Gastroesophageal sphincter (tissue), 4 donors: Measurements from ENCODE around the gene CHST9. TPM values are rescaled to one million over a fixed set of nuclear protein-coding genes. Genes with fewer than 3 reads are reported as not detected.
"Not testable (repeated sequence)": the region's sequence is repeated elsewhere in the genome, so short reads cannot be mapped to it uniquely, and the experiment has no call there.

Experiments
- ATAC-seq: fragments of 150-250 bp; one replicate; pipeline ENCODE4 v1.9.1; 2016; ENCODE audit warnings: mild to moderate bottlenecking, moderate library complexity
- H3K27ac ChIP-seq, 4 donors: fragments of 200-600 bp; sonication (generic) in 3 of 4; 1 replicate in 3 of 4; 2 replicates in 1 of 4; pipeline ENCODE4 v1.5.1; 2016 to 2019
- H3K27me3 ChIP-seq: fragments of 200-600 bp; sonication (generic); one replicate; pipeline ENCODE4 v1.5.1; 2019
- H3K36me3 ChIP-seq, 2 donors: fragments of 200-600 bp; sonication (generic); one replicate each; pipeline ENCODE4 v1.5.1; 2019; ENCODE audit warnings: control low read depth in 1 of 2
- H3K4me1 ChIP-seq, 3 donors: fragments of 200-600 bp; sonication (generic); 1 replicate in 2 of 3; 2 replicates in 1 of 3; pipeline ENCODE4 v1.5.1; 2016 to 2019; ENCODE audit warnings: control low read depth in 2 of 3
- H3K4me3 ChIP-seq, 2 donors: fragments of 200-600 bp; sonication (generic); one replicate each; pipeline ENCODE4 v1.5.1; 2019; ENCODE audit warnings: mild to moderate bottlenecking in 1 of 2, moderate library complexity in 1 of 2
- H3K9me3 ChIP-seq, 3 donors: fragments of 200-600 bp; sonication (generic); one replicate each; pipeline ENCODE4 v1.5.1; 2017 to 2019; ENCODE audit warnings: control low read depth in 2 of 3
- EP300 ChIP-seq: sonication (generic); formaldehyde crosslinking; IDR thresholded peaks from one replicate; pipeline ENCODE4 v1.6.1; 2017; ENCODE audit warnings: antibody characterized with exemption, mild to moderate bottlenecking
- POLR2A ChIP-seq, 2 donors: fragments of 450-650 bp; IDR thresholded peaks; one replicate each; pipeline ENCODE4 v1.6.1; 2017; ENCODE audit warnings: antibody characterized with exemption in 2 of 2, mild to moderate bottlenecking in 2 of 2, moderate library complexity in 1 of 2
- POLR2AphosphoS5 ChIP-seq: sonication (generic); formaldehyde crosslinking; IDR thresholded peaks from one replicate; pipeline ENCODE4 v1.6.1; 2017; ENCODE audit warnings: antibody characterized with exemption
- WGBS, 2 donors: methylation state at CpG; one replicate each; pipeline ENCODE4 v1.1.5; 2018; ENCODE audit warnings: low coverage in 1 of 2; 5-methylcytosine and 5-hydroxymethylcytosine counted together
- total RNA-seq, 4 donors: library from RNA; depleted of rRNA; stranded (reverse); fragments of >200 nt; gene quantifications; one replicate each; pipeline ENCODE4 v1.1.0, GENCODE V29; 2016
- TF ChIP-seq, protein P1 (sequence below), 4 experiments: fragments of 200-600 bp in 2 of 4; fragments of 450-650 bp in 2 of 4; sonication (generic) in 1 of 4; IDR thresholded peaks; one replicate each; pipeline ENCODE4 v1.5.1; 2017 to 2019; ENCODE audit warnings: antibody characterized with exemption in 4 of 4, mild to moderate bottlenecking in 2 of 4, moderate library complexity in 2 of 4

The CHST9 gene
- total RNA-seq, 4 donors from 2014 or later = 0.62 to 7.2 (median 0.95) TPM

DNA sequence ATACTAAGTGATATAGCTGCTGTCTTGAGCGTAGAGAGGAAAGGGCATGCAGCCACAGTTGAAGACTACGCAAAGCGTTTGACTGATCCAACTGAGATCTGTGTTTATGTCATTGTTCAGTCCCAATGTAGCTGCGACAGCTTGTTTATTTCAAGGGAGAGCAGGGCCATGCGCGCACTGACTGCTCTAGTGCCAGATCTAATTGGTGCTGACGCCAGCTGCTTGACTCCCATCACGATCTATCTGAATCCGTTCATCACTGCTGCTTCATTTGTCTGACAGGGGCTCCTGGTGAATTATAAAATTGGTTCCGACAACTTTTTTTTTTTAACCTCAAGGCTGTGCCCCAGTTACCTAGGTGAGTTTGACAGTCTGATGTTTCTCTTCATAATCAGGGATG lies 75.7 kb downstream of the CHST9 start:
- no peaks in the 10 kb centered on the region for H3K36me3 ChIP-seq
- no peaks in the 10 kb centered on the region for H3K4me1 ChIP-seq
- H3K27me3 ChIP-seq = no peaks in the 10 kb centered on the region
- no peak for ATAC-seq
- H3K4me3 ChIP-seq = no peak overlapping the region
- peaks cover 0 to 7% (median 0%) of the 10 kb centered on the region in 3 donors for H3K9me3 ChIP-seq
- TF ChIP-seq EP300 (no peak), POLR2A (IDR thresholded peaks at IDR 0.05) (no peak)
- 17 to 50% methylated on average over 7 to 10 of the region's 10 CpGs for WGBS, 2 donors
- H3K27ac ChIP-seq = no peak overlapping the region

DNA sequence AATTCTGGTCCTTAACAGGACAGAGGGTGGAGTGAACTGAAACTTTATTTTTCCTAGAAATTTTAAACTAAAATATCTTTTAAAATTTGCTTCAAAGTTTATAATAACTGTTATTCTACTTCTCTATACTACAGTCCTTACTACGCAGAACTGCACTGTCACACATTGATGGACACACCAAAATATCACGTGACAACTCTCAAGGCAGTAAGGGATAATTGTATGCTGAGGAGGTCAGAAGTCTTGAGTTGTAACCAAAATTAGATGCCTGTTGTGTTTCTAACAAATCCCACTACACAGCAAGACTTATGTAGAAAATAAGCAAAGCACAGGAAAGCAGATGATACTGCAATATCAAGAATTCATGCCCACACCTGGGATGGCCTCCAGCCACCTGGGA lies 76.3 kb downstream of the CHST9 start:
- no peak for TF ChIP-seq POLR2AphosphoS5
- no peak for TF ChIP-seq POLR2A (IDR thresholded peaks at IDR 0.05)
- no peak for TF ChIP-seq EP300
- TF ChIP-seq, protein P1, sequence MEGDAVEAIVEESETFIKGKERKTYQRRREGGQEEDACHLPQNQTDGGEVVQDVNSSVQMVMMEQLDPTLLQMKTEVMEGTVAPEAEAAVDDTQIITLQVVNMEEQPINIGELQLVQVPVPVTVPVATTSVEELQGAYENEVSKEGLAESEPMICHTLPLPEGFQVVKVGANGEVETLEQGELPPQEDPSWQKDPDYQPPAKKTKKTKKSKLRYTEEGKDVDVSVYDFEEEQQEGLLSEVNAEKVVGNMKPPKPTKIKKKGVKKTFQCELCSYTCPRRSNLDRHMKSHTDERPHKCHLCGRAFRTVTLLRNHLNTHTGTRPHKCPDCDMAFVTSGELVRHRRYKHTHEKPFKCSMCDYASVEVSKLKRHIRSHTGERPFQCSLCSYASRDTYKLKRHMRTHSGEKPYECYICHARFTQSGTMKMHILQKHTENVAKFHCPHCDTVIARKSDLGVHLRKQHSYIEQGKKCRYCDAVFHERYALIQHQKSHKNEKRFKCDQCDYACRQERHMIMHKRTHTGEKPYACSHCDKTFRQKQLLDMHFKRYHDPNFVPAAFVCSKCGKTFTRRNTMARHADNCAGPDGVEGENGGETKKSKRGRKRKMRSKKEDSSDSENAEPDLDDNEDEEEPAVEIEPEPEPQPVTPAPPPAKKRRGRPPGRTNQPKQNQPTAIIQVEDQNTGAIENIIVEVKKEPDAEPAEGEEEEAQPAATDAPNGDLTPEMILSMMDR (IDR thresholded peaks at IDR 0.05) = no peak
- peaks cover 0 to 7% (median 0%) of the 10 kb centered on the region in 3 donors for H3K9me3 ChIP-seq
- 73% methylated on average over 2 of the region's 2 CpGs; no CpG with 5 or more reads in 1 of the 2 donors for WGBS, 2 donors
- ATAC-seq = no peak
- no peak overlapping the region for H3K27ac ChIP-seq
- no peak overlapping the region for H3K4me3 ChIP-seq
- no peaks in the 10 kb centered on the region for H3K27me3 ChIP-seq
- H3K36me3 ChIP-seq = no peaks in the 10 kb centered on the region
- H3K4me1 ChIP-seq = no peaks in the 10 kb centered on the region

DNA sequence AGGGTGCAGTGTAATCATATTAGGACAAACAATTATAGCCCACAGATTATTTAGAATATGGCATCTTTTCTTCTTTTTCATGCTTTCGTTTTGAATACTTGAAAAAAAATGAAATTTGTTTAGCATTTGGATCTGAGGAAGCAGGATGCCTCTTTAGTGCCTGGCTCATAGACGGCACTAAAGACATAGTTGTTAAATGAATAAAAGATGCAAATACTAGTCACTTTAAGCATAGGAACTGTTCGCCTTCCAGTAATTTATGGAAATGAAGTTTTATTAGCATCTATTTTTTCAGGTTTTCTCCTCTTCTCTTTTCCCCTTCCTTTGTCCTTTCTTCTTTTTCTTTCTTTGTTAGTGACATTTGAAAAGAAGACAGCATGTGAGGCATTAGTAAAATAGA lies 80.4 kb downstream of the CHST9 start:
- no peaks in the 10 kb centered on the region for H3K27me3 ChIP-seq
- WGBS, 2 donors = 61 to 80% methylated on average over 3 of the region's 3 CpGs

DNA sequence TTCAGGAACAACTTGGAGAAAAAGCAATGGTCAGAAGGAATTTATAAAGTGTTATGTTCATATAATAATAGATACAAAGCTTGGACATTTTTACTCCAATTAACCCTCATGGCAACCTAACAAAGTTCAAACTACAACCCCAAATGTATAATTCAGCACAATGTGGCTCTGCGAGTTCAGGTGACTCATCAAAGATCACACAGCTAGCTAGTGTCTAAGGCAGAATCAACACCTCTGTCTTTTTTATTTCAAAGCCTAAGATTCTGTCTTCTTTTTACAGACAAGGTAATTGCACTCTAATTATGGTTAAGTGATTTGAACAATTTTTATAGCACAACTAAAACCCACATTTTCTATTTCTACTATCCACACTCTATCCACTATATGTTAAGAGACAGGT lies 90.5 kb downstream of the CHST9 start:
- TF ChIP-seq POLR2AphosphoS5 (no peak), POLR2A (IDR thresholded peaks at IDR 0.05) (no peak), EP300 (no peak)
- TF ChIP-seq, protein P1 (IDR thresholded peaks at IDR 0.05) = no peak
- Histone ChIP-seq H3K27me3 (no peaks in the 10 kb centered on the region), H3K9me3 (no peaks in the 10 kb centered on the region), H3K27ac (no peak overlapping the region), H3K4me3 (no peak overlapping the region), H3K4me1 (no peaks in the 10 kb centered on the region), H3K36me3 (no peaks in the 10 kb centered on the region)
- no peak for ATAC-seq
- WGBS, 2 donors = 78 to 83% methylated on average over 1 of the region's 1 CpG

More for the DNA sequence above, 80.4 kb downstream of the CHST9 start:
- no peaks in the 10 kb centered on the region for H3K9me3 ChIP-seq
- TF ChIP-seq POLR2A (IDR thresholded peaks at IDR 0.05) (no peak), EP300 (no peak), POLR2AphosphoS5 (no peak)
- TF ChIP-seq, protein P1 (IDR thresholded peaks at IDR 0.05) = no peak
- no peak for ATAC-seq
- no peak overlapping the region for H3K4me3 ChIP-seq
- no peaks in the 10 kb centered on the region for H3K36me3 ChIP-seq
- no peak overlapping the region for H3K27ac ChIP-seq
- H3K4me1 ChIP-seq = no peaks in the 10 kb centered on the region

DNA sequence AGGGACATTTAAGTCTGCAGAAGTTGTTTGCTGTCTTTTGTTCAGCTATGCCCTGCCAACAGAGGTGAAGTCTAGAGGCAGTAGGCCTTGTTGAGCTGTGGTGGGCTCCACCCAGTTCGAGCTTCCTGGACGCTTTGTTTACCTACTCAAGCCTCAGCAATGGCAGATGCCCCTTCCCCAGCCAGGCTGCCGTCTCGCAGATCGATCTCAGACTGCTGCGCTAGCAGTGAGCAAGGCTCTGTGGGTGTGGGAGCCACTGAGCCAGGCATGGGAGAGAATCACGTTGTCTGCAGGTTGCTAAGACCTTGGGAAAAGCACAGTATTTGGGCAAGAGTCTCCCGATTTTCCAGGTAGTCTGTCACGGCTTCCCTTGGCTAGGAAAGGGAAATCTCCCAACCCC lies 91.8 kb downstream of the CHST9 start:
- H3K4me1 ChIP-seq, ATAC-seq, H3K9me3 ChIP-seq, H3K36me3 ChIP-seq, H3K27ac ChIP-seq, H3K27me3 ChIP-seq, H3K4me3 ChIP-seq: not testable (repeated sequence)
- WGBS, 2 donors = 80 to 90% methylated on average over 1 to 4 of the region's 9 CpGs

DNA sequence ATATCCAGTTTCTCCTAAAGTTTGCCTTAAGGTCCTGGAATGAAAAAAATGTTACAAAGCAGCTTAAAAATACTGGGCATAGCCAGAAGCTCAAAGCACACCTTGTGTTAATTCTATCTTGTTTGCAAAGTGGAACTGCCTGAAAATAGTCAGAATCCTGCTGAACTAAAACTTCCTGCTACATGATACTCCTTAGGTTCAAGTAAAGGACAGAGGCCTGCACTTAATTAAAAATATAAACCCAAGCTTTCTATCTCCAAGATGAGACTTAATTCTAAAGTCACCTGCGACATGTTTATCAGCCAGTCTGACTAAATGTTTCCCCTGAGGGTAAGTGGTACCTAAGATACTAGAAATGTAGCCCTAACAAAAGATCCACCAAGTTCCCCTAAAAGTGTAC lies 103.4 kb downstream of the CHST9 start:
- no peaks in the 10 kb centered on the region for H3K27me3 ChIP-seq
- TF ChIP-seq EP300 = no peak
- no peak for TF ChIP-seq POLR2A (IDR thresholded peaks at IDR 0.05)
- TF ChIP-seq POLR2AphosphoS5 = no peak
- TF ChIP-seq, protein P1 (IDR thresholded peaks at IDR 0.05) = no peak
- H3K36me3 ChIP-seq = no peaks in the 10 kb centered on the region
- no peak overlapping the region for H3K27ac ChIP-seq
- no peaks in the 10 kb centered on the region for H3K9me3 ChIP-seq
- WGBS, 2 donors = 46 to 82% methylated on average over 1 of the region's 1 CpG
- H3K4me3 ChIP-seq = no peak overlapping the region
- no peak for ATAC-seq
- H3K4me1 ChIP-seq = no peaks in the 10 kb centered on the region
